GM19099 (cell line): ENCODE results near the gene VSIR.

ENCODE experiments used
- POLR2A ChIP-seq: IDR thresholded peaks from 3 replicates; pipeline ENCODE4 v1.6.1; 2011; ENCODE audit warnings: low read depth; ENCODE audit not compliant: insufficient read length; ENCODE audit errors: extremely low read depth

The VSIR gene

DNA sequence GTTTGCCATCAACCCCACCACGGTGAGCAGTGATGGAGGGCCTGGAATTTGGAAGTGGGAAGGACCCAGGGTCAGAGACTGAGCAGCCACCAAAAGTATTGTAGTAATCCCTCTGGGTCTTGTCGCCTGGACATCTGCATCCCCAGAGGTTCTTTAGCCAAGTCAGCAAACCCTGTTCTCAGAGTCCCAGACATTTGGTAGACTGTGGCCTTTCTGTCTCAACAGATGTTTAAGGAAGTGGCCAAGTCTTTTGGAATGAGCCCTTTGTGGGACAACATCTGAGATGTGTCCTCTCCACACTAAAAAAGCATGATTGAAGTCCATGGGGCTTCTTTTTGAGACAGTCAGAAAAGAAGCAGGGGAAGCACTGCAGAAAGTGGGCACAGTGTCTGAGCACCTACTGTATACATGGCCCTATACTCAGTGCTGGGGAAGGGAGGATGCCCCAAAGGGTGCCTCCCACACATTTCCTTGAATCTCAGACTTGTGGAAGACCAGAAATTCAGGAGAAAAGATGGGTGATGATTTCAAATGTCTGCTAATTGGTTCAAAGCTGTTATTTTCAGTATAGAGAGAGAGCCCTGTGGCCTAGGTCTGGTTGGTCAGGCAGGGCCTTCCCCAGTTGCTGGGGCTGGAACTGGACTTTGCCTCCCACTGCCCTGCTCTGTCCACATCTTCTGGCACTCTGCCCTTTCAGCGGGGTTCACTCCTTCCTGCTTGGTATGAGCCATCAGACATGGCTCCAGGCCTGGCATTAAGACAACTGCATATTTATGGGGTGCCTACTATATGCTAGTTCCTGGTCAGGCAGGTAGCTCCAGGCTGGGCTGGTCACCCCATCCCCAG, 26.5 kb upstream of the VSIR start:
- no peak for TF ChIP-seq POLR2A

DNA sequence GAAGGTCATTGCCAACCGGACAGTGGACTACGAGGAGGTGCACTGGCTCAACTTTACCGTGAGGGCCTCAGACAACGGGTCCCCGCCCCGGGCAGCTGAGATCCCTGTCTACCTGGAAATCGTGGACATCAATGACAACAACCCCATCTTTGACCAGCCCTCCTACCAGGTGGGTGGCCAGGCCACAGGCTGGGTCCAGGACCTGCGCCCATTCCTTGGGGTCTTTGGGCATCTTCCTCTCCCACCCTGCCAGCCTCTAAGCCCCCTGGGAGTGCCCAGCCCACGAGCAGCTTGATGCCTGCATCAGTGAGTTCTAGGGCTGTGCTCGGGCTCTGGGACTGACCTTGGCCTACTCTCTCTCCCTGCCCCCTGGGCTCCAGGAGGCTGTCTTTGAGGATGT, 25.8 kb upstream of the VSIR start:
- TF ChIP-seq POLR2A, result no peak

DNA sequence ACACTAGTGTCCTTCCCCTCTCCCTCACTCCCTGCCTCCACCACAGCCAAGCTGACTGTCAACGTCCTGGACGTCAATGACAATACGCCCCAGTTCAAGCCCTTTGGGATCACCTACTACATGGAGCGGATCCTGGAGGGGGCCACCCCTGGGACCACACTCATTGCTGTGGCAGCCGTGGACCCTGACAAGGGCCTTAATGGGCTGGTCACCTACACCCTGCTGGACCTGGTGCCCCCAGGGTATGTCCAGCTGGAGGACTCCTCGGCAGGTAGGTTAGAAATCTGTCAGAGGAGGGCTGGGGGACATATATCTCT, 24.9 kb upstream of the VSIR start:
- no peak for TF ChIP-seq POLR2A

DNA sequence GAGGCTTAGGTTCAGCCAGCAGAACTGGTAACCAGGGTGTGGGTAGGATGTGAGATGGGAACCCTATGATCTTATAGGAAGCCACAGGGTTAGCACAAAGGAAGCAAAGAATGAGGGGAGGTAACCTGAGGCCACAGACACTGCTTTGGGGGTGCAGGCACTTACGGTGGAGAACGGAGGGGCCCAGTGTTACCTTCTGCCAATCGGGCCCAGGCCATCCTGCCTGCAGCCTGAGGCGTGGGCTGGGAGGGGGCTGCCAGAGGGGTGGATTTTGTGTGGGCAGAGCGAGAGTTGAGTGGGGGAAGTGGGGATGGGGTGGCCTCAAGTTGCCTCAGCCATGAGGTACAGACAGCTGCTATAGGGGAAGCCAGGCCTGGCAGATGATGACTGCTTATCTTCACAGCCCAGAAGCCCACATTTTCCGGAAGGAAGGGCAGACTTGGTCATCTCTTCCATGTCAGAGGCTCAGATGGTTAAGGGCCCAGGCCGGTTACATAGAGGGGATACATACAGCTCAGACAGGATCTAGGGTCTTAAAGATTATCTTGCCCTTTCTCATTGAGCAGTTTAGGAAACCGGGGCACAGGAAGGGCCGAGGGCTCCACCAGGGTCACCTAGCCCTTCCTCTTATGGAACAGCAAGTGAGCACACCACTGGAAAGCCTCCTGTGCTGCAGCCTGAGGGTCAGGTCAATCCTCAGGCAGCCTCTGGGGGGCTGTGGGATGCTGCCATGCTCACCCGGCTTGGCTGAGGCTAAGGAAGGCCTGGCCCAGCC, 24.4 kb upstream of the VSIR start:
- no peak for TF ChIP-seq POLR2A

DNA sequence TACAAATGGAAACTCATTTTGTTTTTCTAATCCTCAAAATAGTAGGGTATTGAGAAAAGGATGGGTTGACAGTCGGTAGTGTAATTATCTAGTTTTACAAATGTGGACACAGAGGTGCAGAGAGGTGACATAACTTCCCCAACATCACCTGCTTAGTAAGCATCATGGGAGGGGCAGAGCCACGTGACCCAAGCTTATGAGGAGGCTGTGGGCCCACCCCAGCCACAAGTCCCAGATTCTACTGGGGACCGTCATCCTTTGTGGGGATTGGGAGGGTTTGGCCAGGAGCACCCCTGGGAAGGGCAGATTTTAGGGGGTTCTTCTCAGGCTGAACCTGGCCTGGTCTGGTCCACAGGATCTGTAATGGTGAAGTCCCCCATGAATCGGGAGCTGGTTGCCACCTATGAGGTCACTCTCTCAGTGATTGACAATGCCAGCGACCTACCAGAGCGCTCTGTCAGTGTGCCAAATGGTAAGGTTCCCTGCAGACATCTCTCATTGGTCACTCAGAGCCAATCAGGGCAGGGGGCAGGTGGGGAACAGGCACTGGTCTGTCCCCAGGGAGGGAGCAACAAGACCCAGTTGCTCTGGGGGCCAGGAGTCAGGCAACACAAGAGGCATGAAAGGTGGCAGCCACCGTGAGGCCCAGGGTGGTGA, 23.6 kb upstream of the VSIR start:
- TF ChIP-seq POLR2A, result no peak

DNA sequence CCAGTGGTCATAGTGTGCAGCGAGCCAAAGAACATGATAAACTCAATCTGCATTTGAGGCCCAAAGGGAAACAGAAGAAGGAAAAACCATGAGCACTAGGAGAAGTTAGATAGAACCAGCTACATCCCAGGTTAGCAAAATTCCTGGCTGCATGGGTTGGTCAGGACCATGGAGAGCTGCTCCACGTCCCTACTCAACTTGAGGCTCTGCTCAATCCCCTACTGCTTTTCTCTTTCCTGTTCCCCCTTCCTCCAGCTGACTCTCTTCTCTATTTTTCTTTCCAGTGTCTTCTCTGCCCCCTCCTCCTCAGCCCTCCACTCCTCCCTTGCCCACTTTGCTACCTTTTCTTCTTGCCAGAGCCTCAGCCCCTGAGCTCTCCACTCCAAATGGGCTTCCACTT, 21.9 kb upstream of the VSIR start:
- no peak for TF ChIP-seq POLR2A

DNA sequence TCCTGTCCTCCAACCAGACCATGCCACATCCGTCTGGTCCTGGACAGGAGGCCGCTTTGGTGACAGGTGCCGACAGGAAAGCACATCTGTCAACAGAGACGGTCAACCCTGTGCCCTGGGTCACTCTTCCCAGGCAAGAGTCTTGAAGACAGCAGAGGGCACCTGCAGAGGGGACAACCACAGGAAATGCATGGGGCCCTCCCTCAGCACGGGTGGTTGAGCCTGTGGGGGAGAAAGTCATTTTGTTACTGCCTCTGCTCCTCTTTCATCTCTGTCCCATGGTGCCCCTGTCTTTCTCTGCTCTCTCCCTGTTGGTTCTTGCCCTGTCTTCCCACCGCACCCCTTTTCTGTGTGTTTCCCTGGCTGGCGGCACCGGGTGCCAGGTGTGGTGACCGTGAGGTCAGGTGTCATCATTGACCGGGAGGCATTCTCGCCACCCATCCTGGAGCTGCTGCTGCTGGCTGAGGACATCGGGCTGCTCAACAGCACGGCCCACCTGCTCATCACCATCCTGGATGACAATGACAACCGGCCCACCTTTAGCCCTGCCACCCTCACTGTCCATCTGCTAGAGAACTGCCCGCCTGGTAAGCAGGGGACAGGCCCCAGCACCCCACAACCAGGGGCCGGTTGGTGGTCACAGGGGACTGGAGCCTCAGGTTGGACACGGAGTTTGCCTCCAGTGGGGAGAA, 17.6 kb upstream of the VSIR start:
- no peak for TF ChIP-seq POLR2A

DNA sequence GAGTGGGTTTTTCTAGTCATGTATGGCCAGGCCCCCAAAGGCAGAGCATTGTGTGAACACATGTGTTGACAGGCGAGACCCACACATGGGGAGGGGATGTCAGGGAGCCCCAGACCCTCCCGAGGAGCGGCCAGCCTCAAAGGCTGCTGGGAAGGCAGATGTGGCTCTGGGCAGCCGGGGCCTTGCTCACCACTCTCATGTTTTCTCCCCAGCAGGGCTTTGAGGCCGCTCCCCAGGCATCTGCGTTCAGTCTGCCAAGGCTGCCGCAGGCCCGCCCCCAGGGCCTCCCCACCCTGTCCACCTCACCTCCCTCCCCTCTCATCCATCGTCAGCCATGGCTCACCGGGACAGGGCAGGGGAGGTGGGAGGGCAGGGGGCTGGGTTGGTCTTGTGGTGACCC, 16.6 kb upstream of the VSIR start:
- TF ChIP-seq POLR2A, result no peak

DNA sequence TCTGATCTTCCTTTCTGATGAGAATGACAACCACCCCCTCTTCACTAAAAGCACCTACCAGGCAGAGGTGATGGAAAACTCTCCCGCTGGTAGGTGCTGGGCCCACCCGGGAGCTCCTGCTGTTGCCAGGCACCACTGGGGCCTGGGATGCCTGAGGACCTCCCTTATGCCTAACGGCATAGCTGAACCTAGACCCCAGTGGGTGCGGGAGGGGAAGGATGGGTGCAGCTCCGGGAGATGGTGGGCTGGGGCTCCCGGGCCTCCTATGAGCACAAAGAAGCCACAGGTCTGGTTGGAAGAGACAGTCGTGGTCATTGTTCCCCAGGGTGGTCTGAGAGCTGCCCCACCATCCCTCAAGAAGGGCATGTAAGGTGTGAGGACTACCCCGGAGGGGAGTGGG, 15.6 kb upstream of the VSIR start:
- TF ChIP-seq POLR2A, result no peak

DNA sequence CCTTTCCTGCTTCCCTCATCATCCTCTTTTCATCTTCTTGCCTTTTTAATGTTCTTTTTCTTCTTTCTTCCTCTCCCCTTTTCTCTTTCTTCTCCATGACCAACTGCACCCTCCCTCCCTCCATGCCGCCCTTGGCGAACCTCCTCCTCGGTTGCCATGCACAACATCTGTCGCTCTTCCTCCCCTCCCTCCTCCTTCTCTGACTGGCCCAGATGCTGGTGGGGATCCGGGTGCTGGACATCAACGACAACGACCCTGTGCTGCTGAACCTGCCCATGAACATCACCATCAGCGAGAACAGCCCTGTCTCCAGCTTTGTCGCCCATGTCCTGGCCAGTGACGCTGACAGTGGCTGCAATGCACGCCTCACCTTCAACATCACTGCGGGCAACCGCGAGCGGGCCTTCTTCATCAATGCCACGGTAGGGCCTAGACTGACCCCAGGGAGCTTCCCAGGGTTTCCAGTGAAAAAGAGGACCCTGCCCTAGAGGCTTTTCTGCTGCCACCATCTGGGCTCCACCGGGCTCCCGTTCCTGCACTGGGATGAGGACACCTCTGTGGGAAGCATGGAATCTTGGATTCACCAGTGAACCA, 11.5 kb upstream of the VSIR start:
- TF ChIP-seq POLR2A, result no peak

DNA sequence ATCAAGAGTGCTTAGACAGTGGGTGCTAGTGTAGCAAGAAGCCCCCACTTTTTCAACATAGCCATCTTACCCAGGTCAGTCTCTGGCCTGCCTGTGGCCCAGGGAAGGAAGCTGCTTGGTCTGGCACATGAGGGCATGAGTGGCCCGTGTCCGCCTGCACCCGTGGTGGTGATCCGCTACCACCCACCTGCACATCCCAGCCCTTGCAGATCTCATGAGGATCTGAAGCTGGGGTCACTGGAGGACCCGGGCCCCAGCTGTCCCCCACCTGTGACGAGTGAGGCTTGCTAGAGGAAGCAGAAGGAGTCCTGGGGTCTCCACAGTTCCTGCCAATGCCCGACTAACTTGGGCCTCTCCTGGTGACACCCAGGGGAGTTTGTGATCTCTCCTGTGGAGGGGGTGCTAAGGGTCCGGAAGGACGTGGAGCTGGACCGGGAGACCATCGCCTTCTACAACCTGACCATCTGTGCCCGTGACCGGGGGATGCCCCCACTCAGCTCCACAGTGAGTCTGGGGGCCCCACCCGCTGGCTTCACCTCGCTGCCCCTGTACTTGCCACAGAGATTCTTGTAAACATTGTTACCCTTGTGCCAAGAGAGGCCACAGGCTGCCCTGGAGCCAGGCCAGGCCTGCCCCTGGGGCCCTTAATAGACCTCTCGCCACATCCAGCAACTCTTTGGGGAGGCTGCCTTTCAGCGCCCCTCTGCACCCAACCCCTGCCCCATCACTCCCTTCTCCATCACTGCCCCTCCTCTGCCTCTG, 10.8 kb upstream of the VSIR start:
- TF ChIP-seq POLR2A, result no peak

DNA sequence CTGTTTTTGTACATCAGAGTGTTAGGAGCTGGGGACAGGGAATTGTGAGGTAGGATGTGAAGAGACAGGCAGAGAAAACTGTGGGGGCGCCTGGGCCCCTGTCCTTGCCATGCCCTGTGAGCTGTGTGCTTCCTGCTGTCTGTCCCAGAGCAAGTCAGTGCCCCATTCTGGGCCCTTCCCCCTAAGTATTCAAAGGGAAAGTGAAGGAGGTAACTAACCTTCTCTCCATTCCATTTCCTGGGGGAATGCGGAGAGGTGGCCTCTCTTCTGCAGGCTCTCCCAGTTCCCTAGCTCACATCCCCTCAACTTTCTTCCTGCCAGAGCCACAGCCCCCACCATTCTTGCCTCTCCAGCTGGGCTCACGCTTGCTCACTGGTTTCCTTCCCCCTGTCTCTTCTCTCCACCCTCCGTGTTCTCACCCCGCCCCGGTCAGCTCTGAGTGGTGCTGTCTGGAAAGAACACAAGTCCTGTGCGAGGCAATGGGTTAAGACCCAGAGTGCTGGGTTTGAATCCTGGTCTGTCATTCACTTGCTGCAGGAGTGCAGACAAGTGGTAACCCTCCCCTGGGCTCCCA, 9.7 kb upstream of the VSIR start:
- TF ChIP-seq POLR2A, result no peak

DNA sequence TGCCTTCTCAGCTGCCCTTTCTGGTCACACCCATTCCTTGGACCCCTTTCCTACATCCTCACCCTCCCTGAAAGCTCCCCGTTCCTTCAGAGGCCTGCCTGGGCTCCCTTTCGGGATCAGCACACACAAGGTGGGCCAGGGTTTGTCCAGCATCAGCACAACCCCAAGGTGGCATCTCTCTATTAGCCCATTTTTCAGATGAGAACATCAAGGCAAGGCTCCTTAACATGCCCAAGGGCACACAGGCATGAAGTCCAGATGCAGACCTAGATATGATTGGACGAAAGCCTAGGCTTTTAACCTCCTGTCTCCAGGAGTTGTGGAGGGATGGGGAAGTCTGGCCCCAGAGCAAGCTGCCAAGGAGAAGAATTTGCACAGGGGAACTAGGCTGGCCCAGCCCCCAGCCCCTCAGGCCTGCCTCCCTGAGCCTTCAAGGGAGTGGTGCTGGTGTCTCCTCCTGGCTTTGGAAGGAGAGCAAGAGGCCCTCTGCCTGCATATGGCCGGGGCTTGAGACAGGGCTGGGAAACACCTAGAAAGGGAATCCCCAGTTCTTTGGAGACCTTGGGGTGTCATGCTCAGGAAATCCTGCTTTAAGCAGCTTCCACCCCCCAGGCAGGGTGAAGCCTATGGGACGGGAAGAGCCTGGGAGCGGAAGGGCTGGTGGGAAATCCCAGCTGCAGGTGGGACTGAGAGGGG, 9.0 kb upstream of the VSIR start:
- TF ChIP-seq POLR2A, result no peak
